ENCODE data around the gene DCLK2. TPM values are rescaled to one million over a fixed set of nuclear protein-coding genes. Genes with fewer than 3 reads are reported as not detected.

The DCLK2 gene
- total RNA-seq, 4 donors from 2014 or later: 0.61 to 4.0 (median 0.74) TPM

- H3K4me3 ChIP-seq: no peak overlapping the region
- intact Hi-C loops (cut with DNase I): no loop called here
- DNase-seq: no peak
- no peaks in the 10 kb centered on the region for H3K36me3 ChIP-seq
- TF ChIP-seq CTCF (IDR thresholded peaks at IDR 0.05) (no peak), POLR2A (IDR thresholded peaks at IDR 0.05) (no peak)
- WGBS, 2 donors: 66 to 67% methylated on average over 4 of the region's 4 CpGs
- no peak overlapping the region for H3K27ac ChIP-seq
- H3K4me1 ChIP-seq: peaks cover 0 to 11% (median 0%) of the 10 kb centered on the region in 3 donors
- H3K9me3 ChIP-seq: no peaks in the 10 kb centered on the region
- H3K27me3 ChIP-seq: peaks cover 0 to 5% (median 0%) of the 10 kb centered on the region in 4 donors
These were observed 133.7 kb downstream of the DCLK2 start for GRCh38 chr4:150211799-150212445.

- peaks cover 0 to 5% (median 0%) of the 10 kb centered on the region in 4 donors for H3K27me3 ChIP-seq
- intact Hi-C loops (cut with DNase I): no loop called here
- no peak overlapping the region for H3K27ac ChIP-seq
- no peaks in the 10 kb centered on the region for H3K36me3 ChIP-seq
- H3K9me3 ChIP-seq: no peaks in the 10 kb centered on the region
- DNase-seq: no peak
- no peak overlapping the region for H3K4me3 ChIP-seq
- TF ChIP-seq CTCF (IDR thresholded peaks at IDR 0.05): no peak
- TF ChIP-seq POLR2A (IDR thresholded peaks at IDR 0.05): no peak
- H3K4me1 ChIP-seq: peaks cover 0 to 17% (median 0%) of the 10 kb centered on the region in 3 donors
These were observed 134.2 kb downstream of the DCLK2 start for GRCh38 chr4:150212485-150212884.

GRCh38 chr4:150212927-150213326, 134.7 kb downstream of the DCLK2 start:
- Histone ChIP-seq H3K27ac (no peak overlapping the region), H3K4me3 (no peak overlapping the region), H3K27me3 (peaks cover 0 to 5% (median 0%) of the 10 kb centered on the region in 4 donors), H3K9me3 (no peaks in the 10 kb centered on the region), H3K4me1 (peaks cover 0 to 21% (median 0%) of the 10 kb centered on the region in 3 donors), H3K36me3 (no peaks in the 10 kb centered on the region)
- DNase-seq: no peak
- intact Hi-C loops (cut with DNase I): no loop called here
- 20 to 24% methylated on average over 2 of the region's 2 CpGs for WGBS, 2 donors
- TF ChIP-seq POLR2A (IDR thresholded peaks at IDR 0.05) (no peak), CTCF (IDR thresholded peaks at IDR 0.05) (no peak)

- Histone ChIP-seq H3K36me3 (no peaks in the 10 kb centered on the region), H3K9me3 (no peaks in the 10 kb centered on the region), H3K4me1 (peaks cover 0 to 21% (median 0%) of the 10 kb centered on the region in 3 donors), H3K27ac (no peak overlapping the region), H3K4me3 (no peak overlapping the region), H3K27me3 (peaks cover 0 to 5% (median 0%) of the 10 kb centered on the region in 4 donors)
- WGBS, 2 donors: 62 to 82% methylated on average over 3 of the region's 3 CpGs
- TF ChIP-seq POLR2A (IDR thresholded peaks at IDR 0.05) (no peak), CTCF (IDR thresholded peaks at IDR 0.05) (no peak)
- DNase-seq: no peak
- intact Hi-C loops (cut with DNase I): loop anchor here (5.0 kb wide), 1 partner anchor 208 kb away; no protein-coding TSS in a partner anchor
These were observed 137.4 kb downstream of the DCLK2 start for GRCh38 chr4:150215601-150216000.

GRCh38 chr4:150216726-150217125, 138.5 kb downstream of the DCLK2 start:
- Histone ChIP-seq H3K4me1 (peaks cover 0 to 21% (median 0%) of the 10 kb centered on the region in 3 donors), H3K36me3 (no peaks in the 10 kb centered on the region), H3K9me3 (no peaks in the 10 kb centered on the region), H3K27me3 (no peaks in the 10 kb centered on the region), H3K27ac (no peak overlapping the region), H3K4me3 (no peak overlapping the region)
- no peak for DNase-seq
- intact Hi-C loops (cut with DNase I): loop anchor here (5.0 kb wide), 1 partner anchor 209 kb away; no protein-coding TSS in a partner anchor
- 82 to 90% methylated on average over 3 to 5 of the region's 5 CpGs for WGBS, 2 donors
- TF ChIP-seq POLR2A (IDR thresholded peaks at IDR 0.05): no peak
- no peak for TF ChIP-seq CTCF (IDR thresholded peaks at IDR 0.05)
